Frontal cortex (tissue), 4 donors: ENCODE data around the gene RXFP1. TPM values are rescaled to one million over a fixed set of nuclear protein-coding genes. Genes with fewer than 3 reads are reported as not detected.

Experiments used
- DNase-seq, 2 donors: peaks; one replicate each; pipeline ENCODE4 v3.0.0; 2012; ENCODE audit warnings: low spot score in 2 of 2
- FAIRE-seq: peaks from 2 replicates; lab custom pipeline; 2012; peaks lifted over from hg19 to GRCh38; lab: Jason Lieb, UNC
- small RNA-seq: library from RNA; depleted of rRNA; stranded (forward); fragments of <200 nt; gene quantifications from one replicate; pipeline ENCODE3, GENCODE V24; 2014
- total RNA-seq: library from RNA; depleted of rRNA; stranded (reverse); fragments of >200 nt; gene quantifications from one replicate; pipeline ENCODE4 v1.2.3, GENCODE V29; 2014
- donor health status: control.
- donor health status: control.
- donor health status: control.

Gene RXFP1
- total RNA-seq, 1 donor from 2014 or later, result 33.0 TPM

DNA sequence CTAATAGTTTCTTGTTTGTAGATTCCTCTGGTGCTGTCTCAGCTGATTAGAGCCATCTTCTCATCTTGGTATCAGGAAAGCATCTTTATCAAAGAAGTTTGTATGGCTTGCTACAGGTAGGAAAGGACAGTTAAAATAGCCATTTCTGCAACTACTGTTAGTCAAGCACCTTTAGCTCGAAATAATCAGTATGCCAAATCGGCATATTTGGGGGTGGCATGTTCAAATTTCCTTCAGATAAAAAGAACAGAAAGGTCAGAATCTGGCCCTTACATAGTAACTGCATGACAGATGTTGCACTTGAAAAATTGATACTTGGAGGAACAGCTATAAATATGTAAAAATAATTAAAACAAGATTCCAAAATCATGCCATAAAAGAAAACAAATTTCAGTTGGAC lies 145.2 kb downstream of the RXFP1 start:
- no peak for FAIRE-seq
- no peak for DNase-seq

DNA sequence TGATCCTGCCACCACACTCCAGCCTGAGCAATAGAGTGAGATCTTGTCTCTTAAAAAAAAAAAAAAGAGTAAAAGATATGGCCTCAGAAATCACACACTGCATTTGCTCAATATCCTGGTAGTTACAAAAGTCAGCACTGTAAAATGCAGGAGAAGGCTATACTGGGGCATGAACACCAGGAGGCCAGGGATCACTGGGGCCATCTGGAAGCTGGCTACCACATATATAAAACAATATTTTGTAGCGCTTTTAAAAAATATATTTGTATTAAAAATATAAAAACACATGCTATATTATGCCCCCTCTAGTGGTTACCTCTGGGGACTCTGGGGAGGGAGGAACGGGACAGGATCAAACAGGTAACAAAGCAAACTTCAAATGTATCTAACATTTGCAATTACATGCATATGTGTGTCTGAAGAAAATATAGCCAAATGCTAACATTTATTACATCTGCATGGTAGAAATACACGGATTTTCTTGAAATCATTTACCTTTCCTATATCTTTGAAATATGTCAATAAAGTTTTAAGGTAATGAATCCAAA lies 146.0 kb downstream of the RXFP1 start:
- FAIRE-seq (no peak), DNase-seq (no peak)

DNA sequence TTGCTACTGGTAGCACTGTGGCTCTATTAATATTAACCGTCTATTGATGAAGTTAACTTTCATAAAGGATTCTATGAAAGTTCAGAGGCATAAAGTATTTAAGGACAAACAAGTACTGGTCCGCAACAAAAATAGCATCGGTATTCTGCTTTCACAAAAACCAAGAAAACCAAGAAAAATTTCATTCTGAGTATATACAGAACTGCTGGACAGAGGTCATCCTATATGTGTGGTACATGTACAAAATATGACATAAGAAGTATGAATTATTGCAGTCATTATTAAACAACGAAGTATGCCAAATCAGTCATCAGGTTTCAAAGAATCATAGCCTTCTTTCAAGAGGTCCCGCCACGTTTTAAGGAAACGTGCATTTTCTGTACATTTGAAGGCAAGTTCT lies 147.6 kb downstream of the RXFP1 start:
- no peak for FAIRE-seq
- no peak for DNase-seq

DNA sequence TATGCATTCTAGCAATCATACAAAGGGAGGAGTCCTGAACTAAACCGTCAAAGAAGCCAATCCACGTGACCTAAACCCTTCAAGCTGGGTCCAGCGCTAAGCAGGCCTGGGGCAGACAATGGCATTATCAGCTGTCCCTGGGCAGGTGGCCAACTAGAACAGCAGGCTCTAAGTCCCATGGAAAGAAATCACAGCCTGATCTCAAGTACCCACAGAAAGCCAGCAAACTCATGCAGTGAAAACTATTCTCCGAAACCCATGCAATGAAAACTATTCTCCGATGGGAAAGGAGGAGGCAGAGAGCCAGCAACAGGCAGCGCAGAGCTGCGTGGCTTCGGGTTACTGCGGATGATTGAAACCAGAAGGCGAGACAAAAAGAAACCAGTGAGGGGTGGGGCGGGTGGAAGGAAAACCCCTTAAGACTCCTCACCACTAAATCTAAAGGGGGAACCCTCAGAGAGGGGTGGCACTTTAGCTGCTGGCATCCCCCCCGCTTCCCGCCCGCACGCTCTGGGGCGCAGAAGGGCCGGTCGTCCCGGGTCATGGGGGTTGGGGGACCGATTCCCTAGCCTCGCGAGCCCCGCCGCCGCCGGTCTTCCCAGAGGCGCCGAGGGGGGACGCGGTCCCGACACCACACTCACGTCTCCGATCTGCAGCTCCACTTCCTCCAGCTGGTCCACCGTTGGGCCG lies 149.4 kb downstream of the RXFP1 start:
- peak; percentile 37 to 44 for DNase-seq
- FAIRE-seq, result no peak

DNA sequence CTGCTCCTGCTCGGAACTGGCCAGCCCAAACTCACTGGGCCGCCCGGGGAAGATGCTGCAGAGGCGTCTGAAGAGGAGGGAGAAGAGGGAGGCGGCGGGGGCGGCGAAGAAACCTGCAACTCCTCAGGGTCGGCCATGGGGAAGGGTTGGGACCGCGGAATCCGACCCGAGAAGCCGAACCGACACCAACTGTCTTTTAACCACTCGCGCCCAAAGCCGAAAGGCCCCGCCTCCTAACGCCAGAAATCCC lies 149.9 kb downstream of the RXFP1 start, which contains the start of gene C4orf46:
Gene C4orf46 (minus strand): TSS at position 223 of the 250 bp plus-strand sequence. CDS start 86 bp downstream, at position 137.
- DNase-seq, result no peak
- no peak for FAIRE-seq

DNA sequence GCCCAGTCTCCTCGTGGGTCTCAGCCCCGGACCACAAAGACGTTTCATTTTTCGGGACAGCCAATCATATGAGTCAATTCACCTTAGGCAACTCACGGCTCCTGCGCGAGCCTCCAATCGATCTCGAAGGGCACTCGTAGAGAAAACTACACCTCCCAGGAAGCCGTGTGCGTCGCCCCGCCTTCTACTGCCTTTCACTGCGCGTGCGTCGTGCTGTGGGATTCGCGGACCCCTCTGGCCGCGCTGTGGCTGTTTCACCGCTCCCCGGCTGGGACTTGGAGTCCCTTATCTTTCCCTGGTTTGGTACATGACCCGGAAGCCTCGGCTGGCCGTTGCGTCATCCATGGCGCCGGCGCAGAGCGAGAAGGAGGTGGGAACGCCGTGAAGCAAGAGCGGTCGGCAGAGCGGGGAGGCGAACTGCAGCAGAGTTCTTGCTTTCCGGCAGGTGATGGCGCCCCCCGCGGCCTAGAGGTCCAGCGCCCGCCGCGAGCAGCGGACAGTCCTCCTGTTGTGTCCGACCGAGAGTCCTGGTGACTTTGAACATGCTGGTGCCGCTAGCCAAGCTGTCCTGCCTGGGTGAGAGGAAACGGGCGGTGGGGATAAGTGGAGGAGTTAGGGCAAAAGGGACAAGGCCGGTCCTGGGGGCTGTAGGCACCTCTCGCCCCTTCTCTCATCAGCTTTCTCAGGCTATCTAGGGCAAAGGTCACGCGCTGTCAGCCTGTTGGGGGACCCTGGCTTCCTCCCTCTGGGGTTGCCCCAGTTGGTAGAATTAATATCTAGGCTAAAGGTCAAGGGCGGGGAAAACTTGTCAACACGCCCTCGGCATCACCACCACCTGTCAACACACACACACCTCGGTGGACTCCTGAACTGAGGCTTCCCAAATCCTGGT lies 150.5 kb downstream of the RXFP1 start, which contains the start of gene ETFDH:
Gene ETFDH (plus strand): TSS at position 382 of the 892 bp plus-strand sequence. CDS start 161 bp downstream, at position 543.
- peak; percentile 28 for FAIRE-seq
- DNase-seq, result peak; percentile 91 to 93

DNA sequence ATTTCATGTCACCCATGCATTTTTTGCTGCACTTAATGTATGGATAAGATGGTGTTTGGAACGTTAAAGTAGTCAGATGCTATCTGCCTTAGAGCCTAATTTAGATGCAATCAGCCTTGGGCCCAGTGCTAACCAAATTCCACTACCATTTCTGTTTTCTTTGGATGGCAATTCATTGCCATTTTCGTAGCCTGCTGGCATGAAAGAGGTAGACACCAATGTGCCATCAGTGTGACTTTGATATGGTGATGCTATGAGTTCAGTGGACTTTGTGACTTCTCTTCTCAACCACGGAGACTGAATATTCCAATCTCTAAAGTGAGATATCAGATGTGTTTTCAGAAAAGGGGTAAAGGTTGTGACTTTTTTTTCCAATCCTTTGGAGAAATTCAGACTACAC lies 152.0 kb downstream of the RXFP1 start:
- DNase-seq, result no peak
- FAIRE-seq, result no peak

DNA sequence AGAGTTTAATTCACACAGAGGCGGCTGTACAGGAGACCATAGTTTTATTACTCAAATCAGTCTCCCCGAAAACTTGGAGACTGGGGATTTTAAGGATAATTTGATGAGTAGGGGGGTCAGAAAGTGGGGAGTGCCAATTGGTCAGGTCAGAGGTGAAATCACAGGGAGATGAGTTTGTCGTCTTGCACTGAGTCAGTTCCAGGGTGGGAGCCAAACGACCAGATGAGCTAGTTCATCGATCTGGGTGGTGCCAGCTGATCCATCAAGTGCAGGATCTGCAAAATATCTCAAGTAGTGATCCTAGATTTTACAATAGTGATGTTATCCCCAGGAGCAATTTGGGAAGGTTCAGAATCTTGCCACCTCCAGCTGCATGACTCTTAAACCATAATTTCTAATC lies 154.4 kb downstream of the RXFP1 start:
- FAIRE-seq, result no peak

DNA sequence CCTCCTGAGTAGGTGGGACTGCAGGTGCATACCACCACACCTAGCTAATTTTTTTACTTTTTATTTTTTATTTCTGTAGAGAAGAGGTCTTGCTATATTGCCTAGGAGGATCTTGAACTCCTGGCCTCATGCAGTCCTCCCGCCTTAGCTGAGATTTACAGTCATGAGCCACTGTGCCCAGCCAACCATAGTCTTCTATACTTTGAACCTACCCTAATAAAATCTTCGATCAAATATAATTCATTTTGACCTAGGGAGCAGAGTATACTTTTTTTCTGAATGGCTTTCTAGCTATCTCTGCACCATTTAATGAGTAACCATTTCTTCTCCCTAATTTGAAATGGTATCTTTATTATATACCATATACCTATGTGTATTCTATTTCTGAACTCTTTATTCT lies 157.1 kb downstream of the RXFP1 start:
- FAIRE-seq (no peak), DNase-seq (no peak)

More for the DNA sequence above, 154.4 kb downstream of the RXFP1 start:
- DNase-seq, result no peak

DNA sequence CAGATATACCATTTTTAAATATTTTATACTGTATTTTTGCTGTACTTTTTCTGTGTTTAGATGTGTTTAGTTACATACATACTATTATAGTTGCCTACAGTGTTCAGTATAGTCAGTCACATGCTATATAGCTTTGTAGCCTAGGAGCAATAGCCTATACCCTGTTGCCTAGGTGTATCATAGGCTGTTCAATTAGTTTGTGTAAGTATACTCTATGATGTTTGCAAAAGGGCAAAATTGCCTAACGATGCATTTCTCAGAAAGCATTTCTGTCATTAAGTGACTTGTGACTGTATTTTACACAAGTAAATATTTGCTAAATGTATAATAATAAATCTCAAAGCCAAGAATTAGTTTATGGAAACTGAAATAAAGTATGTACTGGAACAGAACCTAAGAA lies 159.9 kb downstream of the RXFP1 start:
- DNase-seq, result no peak
- FAIRE-seq, result no peak

DNA sequence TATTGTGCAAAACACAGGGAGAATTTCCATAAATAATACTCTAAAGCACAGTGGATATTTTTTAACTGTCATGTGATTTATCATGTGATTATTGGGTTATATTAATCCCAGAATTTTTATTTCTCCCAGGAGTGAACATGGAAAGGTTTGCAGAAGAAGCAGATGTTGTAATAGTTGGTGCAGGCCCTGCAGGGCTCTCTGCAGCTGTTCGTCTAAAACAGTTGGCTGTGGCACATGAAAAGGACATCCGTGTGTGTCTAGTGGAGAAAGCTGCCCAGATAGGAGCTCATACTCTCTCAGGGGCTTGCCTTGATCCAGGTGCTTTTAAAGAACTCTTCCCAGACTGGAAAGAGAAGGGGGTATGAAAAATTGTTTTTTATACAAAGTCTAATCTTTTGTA lies 160.4 kb downstream of the RXFP1 start:
- DNase-seq (no peak), FAIRE-seq (no peak)

DNA sequence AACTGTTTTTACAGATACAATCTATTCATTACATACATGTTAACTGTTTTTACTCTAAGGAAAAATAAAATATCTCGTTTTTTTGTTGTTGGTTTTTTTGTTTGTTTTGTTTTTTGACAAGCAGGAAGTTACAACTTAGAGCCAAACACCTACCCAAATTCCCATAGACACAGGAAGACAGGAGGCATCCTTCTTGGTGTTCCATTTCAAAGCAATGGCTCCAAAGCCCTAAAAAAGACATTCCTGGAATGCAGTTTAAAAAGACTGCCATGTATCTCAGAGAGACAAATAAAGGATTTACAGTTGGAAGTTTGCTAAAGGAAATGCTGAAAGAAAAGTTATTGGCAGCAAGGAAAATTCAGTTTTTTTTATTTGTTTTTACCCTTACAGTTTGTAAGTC lies 167.1 kb downstream of the RXFP1 start:
- no peak for FAIRE-seq
- no peak for DNase-seq

Small RNA genes lying within 50 kb of the gene (small RNA-seq; reads per million reads assigned to genes)
- gene RF00012, result not detected

Other genes starting within 250 kb of the RXFP1 start
- gene C4orf46, start 150.0 kb downstream of the RXFP1 start, total RNA-seq, result 28.9 TPM
- gene ETFDH, start 150.4 kb downstream of the RXFP1 start, total RNA-seq, result 18.8 TPM
- gene PPID, start 201.5 kb downstream of the RXFP1 start, total RNA-seq, result 28.9 TPM
- gene FNIP2, start 247.1 kb downstream of the RXFP1 start, total RNA-seq, result 63.2 TPM